IMR-90 (cell line): ENCODE data around the gene OR10A7. TPM values are rescaled to one million over a fixed set of nuclear protein-coding genes. Genes with fewer than 3 reads are reported as not detected.
A peak's percentile ranks its signal among the peaks of the same experiment; 100 is the strongest.

Experiments
- ATAC-seq: fragments of 200-7000 bp; cut with Tn5 transposase; 2 replicates; pipeline ENCODE4 v1.9.1; 2020; ENCODE audit warnings: low read depth, mild to moderate bottlenecking, moderate library complexity
- BruUV-seq: library from RNA; stranded (reverse); fragments of 400-500 nt; replicated peaks from 2 replicates; lab custom pipeline; 2021; lab: Mats Ljungman, UMichigan
- CTCF ChIA-PET: fragments of 300-600 bp; formaldehyde crosslinking; extraction: SDS; loops from one replicate; lab custom pipeline; 2021; ENCODE audit warnings: antibody characterized with exemption; lab: Yijun Ruan, JAX
- POLR2A ChIA-PET: fragments of 300-600 bp; sonication (Branson Sonifier 250); formaldehyde crosslinking; loops from one replicate; lab custom pipeline; 2022; ENCODE audit warnings: antibody characterized with exemption; ENCODE audit not compliant: unreplicated experiment; lab: Charles Lee
- DNase-seq: peaks from one replicate; pipeline ENCODE4 v3.0.0; 2013
- H2AFZ ChIP-seq: replicated peaks from 2 replicates; pipeline ENCODE3; 2013; ENCODE audit warnings: low read length, mild to moderate bottlenecking; ENCODE audit not compliant: poor library complexity
- H2AK5ac ChIP-seq: 2 replicates; pipeline ENCODE4 v1.6.1; 2013; ENCODE audit warnings: low read depth, low read length, inconsistent platforms
- H2AK9ac ChIP-seq: replicated peaks from 2 replicates; pipeline ENCODE3; 2013; ENCODE audit warnings: mild to moderate bottlenecking, low read depth, low read length, moderate library complexity; ENCODE audit not compliant: poor library complexity
- H2BK120ac ChIP-seq: 2 replicates; pipeline ENCODE4 v1.6.1; 2013; ENCODE audit warnings: low read depth, low read length, inconsistent platforms
- H2BK15ac ChIP-seq: 3 replicates; pipeline ENCODE4 v1.6.1; 2013; ENCODE audit warnings: low read depth, low read length, inconsistent platforms
- H2BK20ac ChIP-seq: 2 replicates; pipeline ENCODE4 v1.6.1; 2013; ENCODE audit warnings: low read depth, mild to moderate bottlenecking, inconsistent platforms, low read length, moderate library complexity
- H2BK5ac ChIP-seq: 2 replicates; pipeline ENCODE4 v1.6.1; 2013; ENCODE audit warnings: mild to moderate bottlenecking, low read depth, low read length, inconsistent platforms; ENCODE audit not compliant: poor library complexity, severe bottlenecking
- H3K14ac ChIP-seq: replicated peaks from 2 replicates; pipeline ENCODE4 v1.6.1; 2013; ENCODE audit warnings: low read depth, low read length, inconsistent platforms
- H3K18ac ChIP-seq: 2 replicates; pipeline ENCODE4 v1.6.1; 2013; ENCODE audit warnings: low read depth, low read length, control low read depth
- H3K23ac ChIP-seq: 2 replicates; pipeline ENCODE4 v1.6.1; 2013; ENCODE audit warnings: low read depth, low read length, inconsistent platforms
- H3K27ac ChIP-seq: 2 replicates; pipeline ENCODE4 v1.5.1; 2013; ENCODE audit warnings: mild to moderate bottlenecking, control low read depth, low read length; ENCODE audit not compliant: insufficient read depth
- H3K27me3 ChIP-seq: 2 replicates; pipeline ENCODE4 v1.6.1; 2013; ENCODE audit warnings: low read length; ENCODE audit not compliant: control insufficient read depth, insufficient read depth
- H3K36me3 ChIP-seq: 2 replicates; pipeline ENCODE4 v1.6.1; 2013; ENCODE audit warnings: low read length, mixed read lengths; ENCODE audit not compliant: control insufficient read depth, insufficient read depth
- H3K4ac ChIP-seq: 2 replicates; pipeline ENCODE4 v1.6.1; 2013; ENCODE audit warnings: low read depth, low read length, inconsistent platforms
- H3K4me1 ChIP-seq: 2 replicates; pipeline ENCODE4 v1.6.1; 2013; ENCODE audit warnings: low read length, mixed read lengths; ENCODE audit not compliant: control insufficient read depth, insufficient read depth
- H3K4me2 ChIP-seq: 2 replicates; pipeline ENCODE4 v1.6.1; 2013; ENCODE audit warnings: low read depth, mild to moderate bottlenecking, control low read depth, low read length, moderate library complexity
- H3K4me3 ChIP-seq: 2 replicates; pipeline ENCODE4 v1.5.1; 2013; ENCODE audit warnings: low read depth, mild to moderate bottlenecking, control low read depth, low read length, moderate library complexity; ENCODE audit not compliant: insufficient read depth
- H3K56ac ChIP-seq: 2 replicates; pipeline ENCODE4 v1.6.1; 2013; ENCODE audit warnings: low read length, inconsistent platforms; ENCODE audit not compliant: insufficient read depth; ENCODE audit errors: extremely low read depth
- H3K79me1 ChIP-seq, 2 experiments: 2 replicates each; pipeline ENCODE4 v1.6.1; 2013; ENCODE audit warnings: low read length in 2 of 2, inconsistent platforms in 1 of 2, low read depth in 1 of 2
- H3K9ac ChIP-seq: 2 replicates; pipeline ENCODE4 v1.6.1; 2013; ENCODE audit warnings: low read depth, low read length, control low read depth
- H3K9me1 ChIP-seq: 2 replicates; pipeline ENCODE4 v1.6.1; 2013; ENCODE audit warnings: low read length, inconsistent platforms; ENCODE audit not compliant: insufficient read depth
- H3K9me3 ChIP-seq: 2 replicates; pipeline ENCODE4 v1.6.1; 2013; ENCODE audit warnings: low read length; ENCODE audit not compliant: control insufficient read depth, insufficient read depth
- H4K20me1 ChIP-seq: 2 replicates; pipeline ENCODE4 v1.6.1; 2013; ENCODE audit warnings: low read length, inconsistent platforms; ENCODE audit not compliant: insufficient read depth
- H4K5ac ChIP-seq: 2 replicates; pipeline ENCODE4 v1.6.1; 2013; ENCODE audit warnings: mild to moderate bottlenecking, low read depth, low read length, control low read depth
- H4K8ac ChIP-seq, 2 experiments: 2 replicates each; pipeline ENCODE4 v1.6.1; 2013; ENCODE audit warnings: low read depth in 2 of 2, low read length in 2 of 2, control low read depth in 1 of 2, inconsistent platforms in 1 of 2
- H4K91ac ChIP-seq: 2 replicates; pipeline ENCODE4 v1.6.1; 2013; ENCODE audit warnings: low read depth, low read length, inconsistent platforms; ENCODE audit not compliant: insufficient read depth
- CEBPB ChIP-seq: IDR thresholded peaks from 2 replicates; pipeline ENCODE4 v1.6.1; 2012; ENCODE audit warnings: low read depth, low read length, improper control_type of control experiment
- FOS ChIP-seq: fragments of 150-350 bp; IDR thresholded peaks from 2 replicates; pipeline ENCODE4 v1.6.1; 2016; ENCODE audit warnings: low read depth, low read length
- RCOR1 ChIP-seq: IDR thresholded peaks from 2 replicates; pipeline ENCODE4 v1.6.1; 2012; ENCODE audit warnings: mild to moderate bottlenecking, low read length, improper control_type of control experiment; ENCODE audit not compliant: insufficient replicate concordance
- WGBS, 2 experiments: methylation state at CpG; one replicate each; pipeline versions ENCODE4 v1.1.5 to v1.1.7; 2013; ENCODE audit warnings: missing lambda C conversion rate in 2 of 2; ENCODE audit not compliant: insufficient read length in 1 of 2; ENCODE audit errors: extremely low coverage in 2 of 2; 5-methylcytosine and 5-hydroxymethylcytosine counted together
- dilution Hi-C: fragments of 300-500 bp; cut with HindIII; formaldehyde crosslinking; loops from one replicate; pipeline ENCODE4 v1.14.3; 2018; ENCODE audit warnings: low sequenced_read_pairs; ENCODE audit not compliant: unreplicated experiment
- in situ Hi-C: fragments of 300-500 bp; cut with MboI; formaldehyde crosslinking; loops from 3 replicates; pipeline ENCODE4 v1.14.3; 2019; ENCODE audit warnings: low sequenced_read_pairs, inconsistent platforms, mixed read lengths
- intact Hi-C: fragments of 100-400 bp; cut with micrococcal nuclease; formaldehyde crosslinking; loops from 2 replicates; pipeline ENCODE4 v1.10.0; 2022
- polyA plus RNA-seq, 3 experiments: library from polyadenylated mRNA; depleted of rRNA; stranded (reverse); fragments of >200 nt; gene quantifications; 2 replicates each; pipeline ENCODE4 v1.2.3, GENCODE V29; 2012; ENCODE audit warnings: low replicate concordance in 1 of 3
- total RNA-seq: library from RNA; depleted of rRNA; stranded (reverse); fragments of >200 nt; gene quantifications from 2 replicates; pipeline ENCODE4 v1.2.3, GENCODE V29; 2012

Gene OR10A7
- total and polyA plus RNA-seq, 2 of the 4 experiments (the other 2 are of a cell fraction) = not detected

- no TSS peak for BruUV-seq
- ChIA-PET CTCF (interaction anchor here (0.7 kb wide), 1 partner anchor 244 kb away, joined by 4 read pairs; no protein-coding TSS in a partner anchor), POLR2A (no interaction called here)
Observed at GRCh38 chr12:55227643-55228042, 6.8 kb downstream of the OR10A7 start.

More at GRCh38 chr12:55227643-55228042, 6.8 kb downstream of the OR10A7 start:
- H2AK5ac ChIP-seq = no peak overlapping the region
- H2BK120ac ChIP-seq = no peak overlapping the region
- no peak overlapping the region for H4K5ac ChIP-seq
- in situ Hi-C loops (no loop called here), intact Hi-C loops (no loop called here), dilution Hi-C loops (no loop called here)
- H2BK15ac ChIP-seq = no peak overlapping the region
- no peaks in the 10 kb centered on the region for H4K20me1 ChIP-seq
- DNase-seq (no peak), ATAC-seq (no peak)
- no peak overlapping the region for H4K8ac ChIP-seq
- H3K27ac ChIP-seq = no peak overlapping the region
- H3K4me1 ChIP-seq = no peaks in the 10 kb centered on the region
- no peak overlapping the region for H3K14ac ChIP-seq
- H3K4ac ChIP-seq = no peak overlapping the region
- no peak overlapping the region for H3K4me3 ChIP-seq
- no peaks in the 10 kb centered on the region for H3K9me3 ChIP-seq
- WGBS, 2 experiments = no CpG with 5 or more reads among the region's 3 CpGs
- H2BK5ac ChIP-seq = no peak overlapping the region
- TF ChIP-seq FOS (no peak), RCOR1 (no peak), CEBPB (peak; percentile 60)
- no peaks in the 10 kb centered on the region for H3K27me3 ChIP-seq
- H3K18ac ChIP-seq = no peak overlapping the region
- H3K79me1 ChIP-seq = no peaks in the 10 kb centered on the region
- no peak overlapping the region for H2AFZ ChIP-seq
- no peak overlapping the region for H4K91ac ChIP-seq
- no peak overlapping the region for H2BK20ac ChIP-seq
- no peaks in the 10 kb centered on the region for H3K36me3 ChIP-seq
- H3K9ac ChIP-seq = no peak overlapping the region
- no peak overlapping the region for H3K23ac ChIP-seq
- no peak overlapping the region for H2AK9ac ChIP-seq
- H3K9me1 ChIP-seq = no peaks in the 10 kb centered on the region
- no peak overlapping the region for H3K4me2 ChIP-seq
- H3K56ac ChIP-seq = no peak overlapping the region
